ENCODE data around the gene HS6ST3.

DNA sequence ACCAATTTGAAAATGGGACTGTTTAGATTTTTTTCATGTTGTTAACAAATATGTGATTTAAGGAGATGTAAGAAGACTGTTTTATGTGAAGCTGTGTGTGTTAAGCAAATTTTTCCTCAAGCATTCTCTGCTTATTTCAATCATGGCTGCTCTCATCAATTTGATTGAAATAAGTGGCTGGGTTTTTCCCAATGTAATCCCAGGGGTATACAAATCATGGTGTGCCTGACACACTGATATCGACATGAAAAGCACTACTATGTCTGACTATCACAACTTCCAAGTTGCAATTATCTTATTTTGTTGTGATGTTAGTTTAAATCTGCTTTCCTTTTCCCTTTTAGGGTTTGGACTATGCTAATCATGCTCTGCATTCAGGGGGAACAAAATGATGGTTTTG is 283.7 kb downstream of the HS6ST3 start:
- TF ChIP-seq, protein P1, sequence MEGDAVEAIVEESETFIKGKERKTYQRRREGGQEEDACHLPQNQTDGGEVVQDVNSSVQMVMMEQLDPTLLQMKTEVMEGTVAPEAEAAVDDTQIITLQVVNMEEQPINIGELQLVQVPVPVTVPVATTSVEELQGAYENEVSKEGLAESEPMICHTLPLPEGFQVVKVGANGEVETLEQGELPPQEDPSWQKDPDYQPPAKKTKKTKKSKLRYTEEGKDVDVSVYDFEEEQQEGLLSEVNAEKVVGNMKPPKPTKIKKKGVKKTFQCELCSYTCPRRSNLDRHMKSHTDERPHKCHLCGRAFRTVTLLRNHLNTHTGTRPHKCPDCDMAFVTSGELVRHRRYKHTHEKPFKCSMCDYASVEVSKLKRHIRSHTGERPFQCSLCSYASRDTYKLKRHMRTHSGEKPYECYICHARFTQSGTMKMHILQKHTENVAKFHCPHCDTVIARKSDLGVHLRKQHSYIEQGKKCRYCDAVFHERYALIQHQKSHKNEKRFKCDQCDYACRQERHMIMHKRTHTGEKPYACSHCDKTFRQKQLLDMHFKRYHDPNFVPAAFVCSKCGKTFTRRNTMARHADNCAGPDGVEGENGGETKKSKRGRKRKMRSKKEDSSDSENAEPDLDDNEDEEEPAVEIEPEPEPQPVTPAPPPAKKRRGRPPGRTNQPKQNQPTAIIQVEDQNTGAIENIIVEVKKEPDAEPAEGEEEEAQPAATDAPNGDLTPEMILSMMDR (conservative IDR thresholded peaks at IDR 0.05 in 1 of 2, IDR thresholded peaks at IDR 0.05 in 1 of 2; ENCODE audit: low read depth in 1 of 2, low read length in 2 of 2): no peak
- TF ChIP-seq EZH2 (IDR thresholded peaks at IDR 0.05; ENCODE audit: low read length, missing control alignments): no peak
